Suprapubic skin (tissue), 4 donors: ENCODE results near the gene IFT25.

Experiments
- CTCF ChIP-seq, 2 donors: fragments of 200-600 bp in 1 of 2; fragments of 450-650 bp in 1 of 2; sonication (generic) in 1 of 2; IDR thresholded peaks; one replicate each; pipeline ENCODE4 v1.5.1; 2016 to 2019; ENCODE audit warnings: antibody characterized with exemption in 2 of 2, mild to moderate bottlenecking in 1 of 2, moderate library complexity in 1 of 2
- EP300 ChIP-seq: sonication (generic); formaldehyde crosslinking; IDR thresholded peaks from one replicate; pipeline ENCODE4 v1.6.1; 2017; ENCODE audit warnings: antibody characterized with exemption
- POLR2A ChIP-seq, 2 donors: fragments of 450-650 bp; IDR thresholded peaks; one replicate each; pipeline ENCODE4 v1.6.1; 2017; ENCODE audit warnings: antibody characterized with exemption in 2 of 2, mild to moderate bottlenecking in 2 of 2, moderate library complexity in 2 of 2
- POLR2AphosphoS5 ChIP-seq, 3 donors: sonication (generic); formaldehyde crosslinking; IDR thresholded peaks; one replicate each; pipeline ENCODE4 v1.6.1; 2017; ENCODE audit warnings: antibody characterized with exemption in 3 of 3

- peak; percentile 24 to 33 for TF ChIP-seq CTCF (IDR thresholded peaks at IDR 0.05)
- no peak for TF ChIP-seq POLR2AphosphoS5 (IDR thresholded peaks at IDR 0.05)
- TF ChIP-seq POLR2A (IDR thresholded peaks at IDR 0.05) = no peak
- no peak for TF ChIP-seq EP300
Measured at GRCh38 chr1:53878492-53879105, 66.9 kb downstream of the IFT25 start.
